HEK293T (cell line): ENCODE results near the gene CGN.

Experiments used
- FOXM1 ChIP-seq: fragments of 450-650 bp; IDR thresholded peaks from 2 replicates; pipeline ENCODE4 v1.6.1; 2017; ENCODE audit warnings: mild to moderate bottlenecking, borderline replicate concordance
- HDGF ChIP-seq: fragments of 450-650 bp; IDR thresholded peaks from 2 replicates; pipeline ENCODE4 v1.6.1; 2017; ENCODE audit warnings: antibody characterized with exemption, borderline replicate concordance

GRCh38 chr1:151533870-151534269 lies 22.7 kb downstream of the CGN start:
- TF ChIP-seq HDGF = no peak
- TF ChIP-seq FOXM1 = no peak
